HFFc6 (cell line): ENCODE data around the gene DBNL. TPM values are rescaled to one million over a fixed set of nuclear protein-coding genes. Genes with fewer than 3 reads are reported as not detected.

Experiments used
- DNase-seq: peaks from one replicate; pipeline ENCODE4 v3.0.0-alpha.2; 2018
- H3K27ac Mint-ChIP-seq: 2 replicates; pipeline ENCODE4 v1.8.0; 2020; ENCODE audit warnings: mild to moderate bottlenecking, mixed read lengths
- H3K27me3 Mint-ChIP-seq: 2 replicates; pipeline ENCODE4 v1.8.0; 2021; ENCODE audit warnings: mild to moderate bottlenecking, moderate library complexity, mixed read lengths; ENCODE audit not compliant: insufficient read depth
- H3K36me3 Mint-ChIP-seq: 2 replicates; pipeline ENCODE4 v1.8.0; 2021; ENCODE audit warnings: low read depth, mixed read lengths
- H3K4me1 Mint-ChIP-seq: 2 replicates; pipeline ENCODE4 v1.8.0; 2020; ENCODE audit warnings: low read depth, mixed read lengths
- H3K4me3 Mint-ChIP-seq: 2 replicates; pipeline ENCODE4 v1.8.0; 2020; ENCODE audit warnings: mild to moderate bottlenecking, moderate library complexity, mixed read lengths
- H3K9me3 Mint-ChIP-seq: 2 replicates; pipeline ENCODE4 v1.8.0; 2020; ENCODE audit warnings: mild to moderate bottlenecking, mixed read lengths
- CTCF ChIP-seq: fragments of 200-600 bp; sonication (generic); IDR thresholded peaks from 2 replicates; pipeline ENCODE4 v1.5.0; 2021; ENCODE audit warnings: antibody characterized with exemption, mild to moderate bottlenecking
- total RNA-seq, 6 experiments: library from RNA; stranded (reverse); fragmentation: NEBNext Ultra II Directional; extraction: Animal tissue kit (Norgen Biotek cat#: 25700); gene quantifications; 2 replicates in 1 of 6; 3 replicates in 5 of 6; pipeline ENCODE4 v1.2.3, GENCODE V29; 2021

Gene DBNL
- total RNA-seq, 6 experiments from 2014 or later, result 146 to 167 (median 153) TPM

- H3K4me3 Mint-ChIP-seq, result no peak overlapping the region
- H3K27ac Mint-ChIP-seq, result no peak overlapping the region
- no peak for TF ChIP-seq CTCF
- no peak for DNase-seq
- H3K27me3 Mint-ChIP-seq, result peaks cover 27% of the 10 kb centered on the region
- peaks cover 23% of the 10 kb centered on the region for H3K4me1 Mint-ChIP-seq
- peaks cover 5% of the 10 kb centered on the region; the same call in 1 of the 2 replicates for H3K9me3 Mint-ChIP-seq
- H3K36me3 Mint-ChIP-seq, result peaks cover 6% of the 10 kb centered on the region
Measured at GRCh38 chr7:44063547-44063893, 19.0 kb downstream of the DBNL start.

- peaks cover 27% of the 10 kb centered on the region for H3K27me3 Mint-ChIP-seq
- peaks cover 28% of the 10 kb centered on the region for H3K4me1 Mint-ChIP-seq
- no peak overlapping the region for H3K27ac Mint-ChIP-seq
- H3K9me3 Mint-ChIP-seq, result peaks cover 5% of the 10 kb centered on the region; the same call in 1 of the 2 replicates
- DNase-seq, result no peak
- no peak overlapping the region for H3K4me3 Mint-ChIP-seq
- TF ChIP-seq CTCF, result no peak
- peaks cover under 1% of the 10 kb centered on the region for H3K36me3 Mint-ChIP-seq
Measured at GRCh38 chr7:44063894-44064651, 19.6 kb downstream of the DBNL start.

DNA sequence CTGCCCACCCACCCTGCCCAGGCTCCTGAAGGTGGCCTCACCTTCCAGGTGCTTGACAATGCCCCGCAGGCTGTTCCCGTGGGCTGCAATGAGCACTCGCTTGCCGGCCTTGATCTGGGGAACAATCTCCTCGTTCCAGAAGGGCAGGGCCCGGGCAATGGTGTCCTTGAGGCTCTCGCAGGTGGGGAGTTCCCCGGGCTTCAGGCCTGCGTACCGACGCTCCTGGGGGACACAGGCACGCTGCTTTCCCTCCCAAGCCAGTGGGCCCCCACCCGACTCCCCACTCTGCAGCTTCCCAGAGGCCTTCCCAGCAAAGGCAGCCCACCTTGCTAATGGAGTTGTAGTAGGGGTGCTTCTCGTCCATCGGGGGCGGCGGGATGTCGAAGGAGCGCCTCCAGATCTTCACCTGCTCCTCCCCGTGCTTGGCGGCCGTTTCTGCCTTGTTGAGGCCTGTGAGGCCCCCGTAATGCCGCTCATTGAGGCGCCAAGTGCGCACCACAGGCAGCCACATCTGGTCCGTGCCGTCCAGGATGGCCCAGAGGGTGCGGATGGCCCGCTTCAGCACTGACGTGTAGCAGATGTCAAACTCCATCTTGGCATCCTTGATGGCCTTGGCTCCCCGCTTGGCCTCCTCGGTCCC, 20.4 kb downstream of the DBNL start:
- peaks cover 29% of the 10 kb centered on the region for H3K27me3 Mint-ChIP-seq
- no peak for TF ChIP-seq CTCF
- H3K4me1 Mint-ChIP-seq, result peaks cover 32% of the 10 kb centered on the region
- H3K27ac Mint-ChIP-seq, result peak overlapping the region; percentile 33; the same call in 1 of the 2 replicates
- H3K36me3 Mint-ChIP-seq, result no peaks in the 10 kb centered on the region; the same call in 1 of the 2 replicates
- DNase-seq, result no peak
- peak overlapping the region; percentile 11; the same call in 1 of the 2 replicates for H3K4me3 Mint-ChIP-seq
- peaks cover 5% of the 10 kb centered on the region; the same call in 1 of the 2 replicates for H3K9me3 Mint-ChIP-seq

DNA sequence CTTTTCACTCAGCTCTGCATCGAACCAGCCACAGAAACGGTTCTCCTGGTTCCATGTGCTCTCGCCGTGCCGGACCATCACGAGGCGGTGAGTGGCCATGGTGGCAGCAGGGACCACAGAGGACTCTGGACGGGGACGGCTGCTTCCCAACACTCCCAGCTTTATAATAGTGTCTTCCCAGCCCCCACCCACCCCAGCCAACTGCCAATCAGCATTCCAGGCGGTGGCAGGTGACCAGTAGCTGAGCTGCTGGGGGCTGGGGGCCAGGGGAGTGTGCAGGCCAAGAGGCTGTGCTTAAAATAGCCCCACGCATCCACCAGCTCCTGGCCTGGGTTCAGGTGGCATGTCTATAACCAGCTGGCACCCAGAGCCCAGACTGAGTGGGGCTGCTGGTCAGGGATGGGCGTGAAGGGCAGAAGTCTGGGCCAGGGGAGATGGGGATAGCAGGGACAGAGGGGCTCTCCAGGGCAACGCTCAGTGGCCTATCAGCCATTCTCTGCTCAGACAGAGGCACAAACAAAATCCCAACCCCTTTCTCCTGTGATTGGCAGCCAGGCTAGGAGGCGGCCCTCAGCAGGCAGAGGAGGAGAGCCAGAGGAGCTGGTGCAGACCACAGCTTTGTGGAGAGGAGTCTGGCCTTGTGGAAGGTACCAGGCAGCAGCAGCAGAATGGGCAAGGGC, 21.1 kb downstream of the DBNL start, which contains the start of gene PGAM2:
Gene PGAM2 (minus strand): TSS at position 137 of the 680 bp plus-strand sequence. CDS start 38 bp downstream, at position 99.
- Mint-ChIP-seq H3K4me1 (peaks cover 32% of the 10 kb centered on the region), H3K27me3 (peaks cover 29% of the 10 kb centered on the region), H3K27ac (peak within 1 kb of the TSS; percentile 33), H3K4me3 (peak within 1 kb of the TSS; percentile 49), H3K36me3 (no peaks in the 10 kb centered on the region; the same call in 1 of the 2 replicates), H3K9me3 (peaks cover 5% of the 10 kb centered on the region; the same call in 1 of the 2 replicates)
- peak; percentile 25 for DNase-seq
- no peak for TF ChIP-seq CTCF

GRCh38 chr7:44066111-44066460, 21.6 kb downstream of the DBNL start:
- Mint-ChIP-seq H3K4me3 (peak overlapping the region; percentile 49; the same call in 1 of the 2 replicates), H3K36me3 (no peaks in the 10 kb centered on the region; the same call in 1 of the 2 replicates), H3K27me3 (peaks cover 29% of the 10 kb centered on the region), H3K4me1 (peaks cover 36% of the 10 kb centered on the region), H3K27ac (0 out of 2 replicates have a peak overlapping the region, but pooled peaks have one; percentile 5), H3K9me3 (peaks cover 5% of the 10 kb centered on the region; the same call in 1 of the 2 replicates)
- TF ChIP-seq CTCF, result no peak
- DNase-seq, result no peak
